Stimulated activated CD8-positive, alpha-beta memory T cell treated with anti-CD3 and anti-CD28 coated beads, Interleukin-4, amount 100 ng/mL, for 24 hours (primary cell): ENCODE data around the gene CD81.

Experiments used
- DNase-seq: peaks from one replicate; pipeline ENCODE4 v3.0.0-alpha.2; 2020; ENCODE audit warnings: low read depth

CD81 gene

DNA sequence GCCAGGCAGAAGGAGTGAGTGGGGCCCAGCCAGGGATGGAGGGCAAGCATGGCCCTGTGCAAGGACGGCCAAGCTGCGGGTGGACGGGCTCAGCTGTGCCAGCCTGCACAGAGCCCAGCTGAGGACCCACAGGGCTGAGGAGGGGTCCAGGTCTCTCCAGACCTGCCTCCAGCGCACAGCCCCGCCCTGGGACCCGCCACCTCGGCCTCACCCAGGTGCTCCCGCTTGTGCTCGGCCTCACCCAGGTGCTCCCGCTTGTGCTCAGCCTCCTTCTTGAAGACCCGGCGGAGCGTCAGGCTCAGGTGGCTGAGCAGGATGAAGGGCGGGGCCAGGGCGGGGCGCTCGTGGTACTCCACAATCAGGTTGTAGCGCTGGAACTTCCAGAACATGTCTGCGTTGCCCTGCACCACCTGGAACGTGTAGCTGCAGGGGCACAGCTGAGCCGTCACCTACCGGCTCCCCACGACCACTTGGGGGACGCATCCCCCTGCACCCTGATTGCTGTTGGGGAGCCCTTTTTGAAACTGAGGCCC, 29.8 kb downstream of the CD81 start:
- no peak for DNase-seq

DNA sequence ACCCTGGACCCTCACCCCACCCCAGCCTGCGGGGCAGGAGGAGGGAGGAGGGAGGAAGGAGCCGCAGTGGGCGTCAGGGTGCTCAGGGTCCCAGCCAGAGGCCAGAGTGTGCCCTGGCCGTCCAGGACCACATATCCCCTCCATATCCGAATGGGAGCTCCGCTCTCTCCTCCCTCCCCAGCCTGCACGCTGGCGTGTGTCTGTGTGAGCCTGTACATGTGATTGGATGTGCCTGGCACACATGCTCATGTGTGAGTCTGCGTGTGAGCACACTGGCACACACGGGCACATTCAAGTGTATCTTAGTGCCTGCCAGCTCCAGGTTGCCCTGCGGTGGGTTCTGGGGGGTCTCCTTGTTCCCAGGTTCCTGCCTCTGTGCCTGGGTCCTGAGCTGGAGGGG, 31.6 kb downstream of the CD81 start:
- DNase-seq = no peak

DNA sequence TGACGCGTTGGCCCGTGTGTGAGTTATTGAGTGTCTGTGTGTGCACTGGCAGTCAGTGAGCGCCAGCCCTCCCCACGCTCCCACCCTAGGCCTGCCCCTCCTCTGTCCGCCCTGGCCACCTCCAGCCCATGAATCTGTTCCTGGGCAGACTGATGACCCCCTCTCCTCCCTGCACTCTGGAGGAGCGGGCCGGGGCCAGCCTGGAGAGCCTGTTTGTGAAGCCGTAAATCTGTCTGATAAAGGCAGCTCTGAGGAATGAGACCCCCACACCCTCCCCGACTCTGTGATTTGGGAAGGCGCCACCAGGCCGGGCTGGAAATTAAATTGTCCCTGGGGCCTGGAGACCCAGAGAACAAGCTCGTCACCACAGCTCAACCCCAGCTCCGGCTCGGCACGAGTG, 32.0 kb downstream of the CD81 start:
- no peak for DNase-seq

DNA sequence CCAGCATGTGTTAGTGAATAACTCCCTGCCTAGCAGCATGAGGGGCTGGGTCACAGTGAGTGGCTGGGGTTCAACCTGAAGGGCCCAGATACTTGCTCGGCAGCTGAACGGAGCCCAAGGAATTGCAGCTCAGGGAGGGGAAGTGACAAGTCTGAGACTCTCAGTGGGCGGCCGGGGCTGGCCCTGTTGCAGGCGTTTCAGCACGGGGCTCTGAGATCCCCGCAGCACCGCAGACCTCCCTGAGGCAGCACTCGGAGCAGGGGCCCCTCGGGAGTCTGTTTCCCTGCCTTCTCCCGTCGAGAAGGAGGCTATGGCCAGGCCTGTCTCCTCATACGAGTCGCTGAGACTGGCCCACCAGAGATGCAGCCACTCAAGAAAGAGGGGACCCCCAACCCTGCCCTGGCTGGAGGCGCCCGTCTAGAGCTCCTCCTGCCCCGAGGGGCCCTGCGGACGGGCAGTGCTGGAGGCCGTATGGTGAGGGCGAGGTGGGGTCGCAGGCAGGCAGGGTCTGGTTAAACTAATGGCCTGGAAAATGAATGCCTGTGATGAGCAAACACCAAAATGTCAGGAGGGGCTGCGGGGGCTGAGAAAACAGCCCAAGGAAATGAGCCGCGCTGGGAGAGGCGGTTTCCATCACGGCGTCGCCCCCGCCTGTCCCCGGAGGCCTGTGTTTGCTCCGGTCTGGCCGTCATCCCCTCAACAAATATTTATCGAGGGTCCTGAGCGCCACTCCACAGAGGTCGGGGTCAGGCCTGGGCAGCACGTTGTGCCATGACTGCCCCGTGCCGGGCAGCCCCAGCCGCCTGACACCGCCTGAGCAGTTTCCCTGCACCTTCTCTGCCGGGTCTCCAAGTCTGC, 32.7 kb downstream of the CD81 start:
- DNase-seq = no peak

DNA sequence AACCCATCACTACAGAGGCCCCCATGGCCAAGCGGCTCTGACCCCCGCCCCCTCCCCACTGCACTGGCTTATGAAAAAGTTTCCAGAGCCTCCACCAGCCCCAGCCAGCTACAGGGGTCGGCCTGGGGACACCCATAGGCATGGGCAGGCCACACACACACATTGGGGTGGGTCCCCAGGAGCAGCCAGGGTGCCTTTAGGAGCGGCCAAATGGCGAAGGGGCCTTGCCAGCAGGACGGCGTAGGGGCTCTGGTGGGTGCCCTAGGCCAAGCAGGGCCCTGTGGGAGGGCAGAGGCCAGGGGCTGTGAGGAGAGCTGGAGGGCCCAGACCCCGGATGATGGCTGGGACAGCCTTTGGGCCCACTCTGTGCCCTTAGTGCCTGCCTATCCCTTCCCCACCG, 33.5 kb downstream of the CD81 start:
- no peak for DNase-seq

DNA sequence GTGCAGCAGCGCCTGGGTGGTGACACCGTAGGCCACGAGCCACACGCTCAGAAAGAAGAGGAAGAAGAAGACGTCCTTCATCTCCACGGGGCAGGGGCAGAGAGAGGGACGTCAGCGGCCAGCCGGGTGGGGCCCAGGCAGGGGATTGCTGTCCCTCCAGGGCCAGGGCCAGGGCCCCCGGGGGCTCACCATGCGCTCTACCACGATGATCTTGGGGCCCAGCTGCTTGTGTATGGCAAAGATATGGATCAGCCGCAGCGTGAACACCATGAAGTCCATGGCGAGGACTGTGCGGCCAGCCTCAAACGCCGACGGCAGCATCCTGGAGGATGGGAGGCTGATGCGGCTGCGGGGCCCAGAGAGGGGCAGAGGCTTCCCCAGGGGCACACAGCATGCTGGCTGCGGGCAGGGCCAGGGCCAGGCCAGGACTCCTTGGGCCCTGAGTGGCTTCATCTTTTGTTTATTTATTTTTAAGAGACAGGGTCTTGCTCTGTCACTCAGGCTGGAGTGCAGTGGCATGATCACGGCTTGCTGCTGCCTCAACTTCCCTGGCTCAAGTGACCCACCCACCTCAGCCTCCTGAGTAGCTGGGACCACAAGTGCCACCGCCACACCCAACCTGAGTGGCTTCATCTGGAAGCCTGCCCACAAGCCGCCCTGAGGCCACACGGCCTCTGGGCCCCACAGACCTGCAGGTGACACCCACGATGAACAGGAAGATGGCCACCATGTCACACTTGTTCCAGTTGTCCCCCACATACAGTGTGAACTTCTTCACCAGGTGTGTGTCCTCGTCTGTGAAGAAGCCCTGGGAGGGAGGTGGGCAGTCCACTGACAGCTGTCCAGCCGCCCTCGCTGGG, 34.6 kb downstream of the CD81 start:
- no peak for DNase-seq

DNA sequence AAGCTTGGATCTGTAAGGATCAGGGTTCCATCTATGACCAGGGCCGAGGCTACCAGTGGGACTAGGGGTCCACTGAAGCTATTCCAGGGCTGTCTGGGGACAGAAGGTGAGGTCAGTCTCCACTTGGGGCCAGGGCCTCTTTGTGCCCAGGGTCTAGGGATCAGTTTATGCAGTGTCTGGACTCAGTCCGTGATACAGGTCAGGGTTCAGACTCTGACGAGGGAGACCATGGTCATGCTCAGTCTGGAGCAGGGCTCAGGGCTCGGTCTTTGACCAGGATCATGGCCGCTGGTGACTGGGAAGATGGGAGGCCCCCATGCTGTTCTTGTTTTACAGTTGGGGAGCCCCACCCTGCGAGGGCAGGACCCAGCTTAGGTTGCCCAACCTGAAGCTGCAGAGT, 35.2 kb downstream of the CD81 start:
- no peak for DNase-seq

DNA sequence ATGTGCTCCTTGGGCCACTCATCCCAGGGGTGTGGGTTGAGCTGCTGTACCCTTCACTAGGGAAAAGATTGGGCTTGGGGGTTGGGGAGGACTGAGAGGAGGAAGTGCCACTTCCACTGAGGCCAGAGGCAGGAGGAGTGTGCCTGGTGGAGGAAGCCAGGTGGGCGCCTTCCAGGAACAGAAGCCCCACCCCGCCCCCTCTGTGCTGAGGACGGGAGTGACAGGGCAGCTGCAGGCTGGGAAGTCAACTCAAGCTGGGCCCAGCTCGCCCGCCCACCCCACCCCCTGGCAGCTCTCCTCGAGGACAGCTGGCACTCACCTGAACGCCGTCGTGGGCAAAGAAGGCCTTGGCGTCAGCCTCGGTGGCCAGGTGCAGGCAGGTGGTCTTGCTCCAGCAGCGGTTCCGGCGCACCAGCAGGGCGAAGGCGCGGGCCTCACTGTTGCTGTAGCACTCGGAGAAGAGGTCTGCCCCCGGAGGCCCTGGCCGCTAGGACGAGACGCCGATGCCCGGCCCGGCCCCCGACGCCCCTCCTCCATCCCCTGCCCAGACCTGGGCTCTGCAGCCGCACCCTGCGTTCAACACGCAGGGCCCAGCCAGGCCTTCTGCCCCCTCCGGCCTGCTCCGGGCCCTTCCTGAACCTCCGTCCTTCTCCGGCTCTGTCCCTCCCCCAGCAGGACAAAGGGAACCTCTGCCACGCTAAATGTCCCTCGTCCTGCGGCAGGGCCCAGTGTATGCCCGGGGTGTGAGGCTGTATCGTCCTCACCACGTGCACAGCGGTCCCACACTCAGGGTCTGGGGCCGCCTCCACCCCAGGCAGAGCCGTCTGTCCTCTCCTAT, 36.9 kb downstream of the CD81 start:
- no peak for DNase-seq

DNA sequence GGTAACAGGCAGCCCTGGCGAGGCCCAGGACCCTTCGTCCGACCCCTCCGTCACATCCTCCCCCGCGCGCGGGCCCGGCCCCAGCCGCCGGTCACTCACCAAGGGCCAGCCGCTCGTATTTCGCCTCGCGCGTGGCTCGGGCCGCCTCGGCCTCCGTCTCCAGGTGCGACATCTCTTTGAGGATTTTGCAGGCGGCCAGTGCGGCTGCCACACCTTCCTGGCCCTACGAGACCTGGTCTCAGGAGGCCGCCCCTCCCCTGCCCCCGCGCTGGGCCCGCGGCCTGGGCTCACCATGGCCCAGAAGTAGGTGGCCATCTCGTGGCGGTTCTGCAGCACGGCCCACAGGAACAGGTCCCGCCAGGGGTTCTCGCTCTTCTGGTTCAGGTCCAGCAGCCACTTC, 37.5 kb downstream of the CD81 start:
- no peak for DNase-seq

DNA sequence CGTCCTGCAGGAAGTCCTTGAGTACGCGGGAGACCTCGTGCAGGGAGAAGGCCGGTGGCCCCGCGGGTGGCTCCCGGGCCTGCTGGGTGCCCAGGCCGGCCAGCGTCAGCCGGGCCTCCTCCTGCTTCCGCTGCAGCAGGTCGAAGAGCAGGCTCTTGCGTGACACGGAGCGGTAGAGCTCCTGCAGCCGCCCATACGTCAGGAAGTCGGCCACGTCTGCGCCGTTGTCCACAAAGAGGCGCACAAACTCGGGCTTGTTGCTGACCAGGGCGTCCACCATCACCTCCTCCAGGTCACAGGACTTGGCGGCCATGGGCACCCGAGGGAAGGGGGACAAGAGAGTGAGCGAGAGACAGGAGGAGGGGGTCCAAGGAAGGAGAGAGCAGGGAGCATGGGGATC, 38.1 kb downstream of the CD81 start:
- no peak for DNase-seq

DNA sequence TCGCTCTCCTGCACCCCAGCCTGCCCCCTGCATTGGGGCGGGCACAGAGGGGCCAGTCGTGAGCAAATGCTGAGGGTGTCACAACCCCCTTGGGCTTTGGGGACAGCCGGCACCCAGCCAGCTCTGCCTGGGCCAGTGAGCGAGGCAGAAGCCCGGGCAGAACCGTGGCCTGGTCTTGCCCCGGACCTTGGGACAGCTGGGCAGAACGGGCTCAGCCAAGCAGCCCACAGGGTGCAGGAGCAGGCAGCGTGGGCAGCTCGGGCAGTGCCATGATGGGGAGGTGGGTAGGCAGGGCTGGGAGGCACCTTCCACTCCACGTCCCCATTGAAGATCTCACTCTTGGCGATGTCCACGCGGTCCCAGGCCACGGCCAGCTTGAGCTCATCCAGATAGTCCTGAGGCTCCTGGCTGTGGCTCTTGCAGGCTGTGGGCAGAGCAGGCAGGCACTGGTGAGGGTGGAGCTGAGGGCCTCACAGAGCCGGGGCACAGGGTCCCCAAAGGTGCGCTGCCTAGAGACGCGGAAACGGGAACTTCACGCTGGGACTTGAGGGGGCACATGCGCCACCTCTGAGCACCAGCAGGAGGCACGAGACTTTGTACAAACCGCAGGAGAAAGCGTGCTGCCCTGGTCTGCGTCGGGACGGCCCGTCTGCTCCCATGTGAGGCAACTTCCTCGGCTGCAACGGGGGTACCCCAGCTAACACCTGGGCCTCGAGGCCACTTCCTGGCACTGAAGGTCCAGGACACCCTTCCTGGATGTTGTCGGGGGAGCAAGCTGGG, 38.7 kb downstream of the CD81 start:
- no peak for DNase-seq

DNA sequence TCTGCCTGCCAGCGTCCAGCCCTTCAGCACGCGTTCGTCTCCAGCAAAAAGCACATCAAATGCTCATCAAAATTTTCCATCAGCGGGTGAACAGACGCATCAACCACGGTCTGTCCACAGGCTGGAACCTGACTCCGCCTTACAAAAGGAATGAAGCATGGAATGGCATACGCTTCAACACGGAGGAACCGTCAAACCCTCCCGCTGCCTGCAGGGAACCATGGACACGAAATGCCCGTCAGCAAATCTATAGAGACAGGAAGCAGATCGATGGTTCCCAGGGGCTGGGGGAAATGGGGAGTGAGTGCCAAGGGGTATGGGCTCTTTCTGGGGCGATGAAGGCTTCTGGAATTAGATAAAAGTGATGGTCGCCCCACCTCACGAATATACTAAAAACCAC, 39.7 kb downstream of the CD81 start:
- no peak for DNase-seq

DNA sequence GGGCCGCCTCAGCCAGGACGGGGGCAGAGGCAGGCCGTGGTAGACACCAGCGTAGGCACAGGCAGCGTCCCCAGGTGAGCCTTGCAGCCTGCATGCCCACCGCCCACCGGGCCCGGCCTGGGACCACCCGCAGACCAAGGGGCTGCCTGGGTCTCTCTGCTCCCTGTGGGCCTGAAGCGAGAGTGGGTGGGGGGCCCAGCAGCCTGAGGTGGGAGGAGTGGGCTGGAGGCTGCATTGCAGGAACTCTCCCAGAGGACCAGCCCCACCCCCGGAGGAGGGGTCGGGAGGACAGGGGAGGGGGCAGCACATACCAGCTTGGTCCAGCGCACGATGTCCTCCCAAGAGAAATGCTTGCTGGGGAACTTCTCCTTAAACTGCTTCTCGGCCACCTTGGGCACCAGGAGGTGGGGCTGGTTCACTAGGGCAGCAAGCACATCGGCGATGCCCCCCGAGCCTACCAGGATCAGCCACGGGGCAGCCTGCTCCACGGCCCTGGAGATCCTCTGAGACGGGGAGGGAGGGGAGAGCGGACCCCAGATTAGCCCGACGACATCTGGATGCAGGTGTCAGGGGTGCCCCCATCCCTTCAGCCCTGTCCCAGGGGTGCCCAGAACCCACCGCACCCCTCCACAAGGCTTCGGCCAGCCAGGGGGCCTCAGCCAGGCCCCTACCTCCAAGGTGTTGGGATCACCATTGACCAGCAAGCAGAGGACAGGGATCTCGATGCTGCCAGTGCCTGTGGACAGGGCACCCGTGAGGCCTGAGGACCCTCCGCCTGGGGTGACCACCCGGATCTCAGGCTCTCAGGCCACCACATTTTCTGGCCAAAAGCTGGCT, 41.0 kb downstream of the CD81 start:
- no peak for DNase-seq

DNA sequence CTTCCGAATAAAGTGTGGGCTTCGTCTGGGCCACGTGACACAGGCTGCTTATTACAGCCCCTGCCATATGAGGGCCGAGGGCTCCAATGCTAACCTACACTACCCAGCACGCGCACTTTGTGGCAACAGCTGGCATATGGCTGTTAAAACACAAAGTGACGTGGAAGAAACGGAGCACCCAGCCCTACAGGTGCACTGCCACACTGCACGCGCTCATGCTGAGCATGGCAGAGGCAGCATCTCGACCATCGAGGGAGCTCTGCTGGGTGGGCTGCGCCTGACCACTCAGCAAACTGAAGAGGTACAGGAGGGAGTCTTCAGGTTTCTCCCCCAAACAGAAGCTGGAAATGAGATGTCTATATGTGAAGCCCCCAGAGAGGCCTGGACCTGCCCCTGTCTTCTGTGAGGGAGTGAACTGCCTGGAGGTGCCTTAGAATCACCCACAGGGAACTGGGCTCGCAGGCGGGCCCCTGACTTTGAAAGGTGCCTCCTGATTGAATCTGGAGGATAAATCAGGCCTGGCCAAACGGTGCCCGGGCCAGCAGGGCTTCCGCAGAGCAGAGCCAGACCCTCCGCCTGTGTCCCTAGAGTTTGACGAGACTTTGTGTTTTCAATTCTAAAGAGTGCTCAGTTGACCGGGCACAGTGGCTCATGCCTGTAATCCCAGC, 41.7 kb downstream of the CD81 start:
- no peak for DNase-seq

DNA sequence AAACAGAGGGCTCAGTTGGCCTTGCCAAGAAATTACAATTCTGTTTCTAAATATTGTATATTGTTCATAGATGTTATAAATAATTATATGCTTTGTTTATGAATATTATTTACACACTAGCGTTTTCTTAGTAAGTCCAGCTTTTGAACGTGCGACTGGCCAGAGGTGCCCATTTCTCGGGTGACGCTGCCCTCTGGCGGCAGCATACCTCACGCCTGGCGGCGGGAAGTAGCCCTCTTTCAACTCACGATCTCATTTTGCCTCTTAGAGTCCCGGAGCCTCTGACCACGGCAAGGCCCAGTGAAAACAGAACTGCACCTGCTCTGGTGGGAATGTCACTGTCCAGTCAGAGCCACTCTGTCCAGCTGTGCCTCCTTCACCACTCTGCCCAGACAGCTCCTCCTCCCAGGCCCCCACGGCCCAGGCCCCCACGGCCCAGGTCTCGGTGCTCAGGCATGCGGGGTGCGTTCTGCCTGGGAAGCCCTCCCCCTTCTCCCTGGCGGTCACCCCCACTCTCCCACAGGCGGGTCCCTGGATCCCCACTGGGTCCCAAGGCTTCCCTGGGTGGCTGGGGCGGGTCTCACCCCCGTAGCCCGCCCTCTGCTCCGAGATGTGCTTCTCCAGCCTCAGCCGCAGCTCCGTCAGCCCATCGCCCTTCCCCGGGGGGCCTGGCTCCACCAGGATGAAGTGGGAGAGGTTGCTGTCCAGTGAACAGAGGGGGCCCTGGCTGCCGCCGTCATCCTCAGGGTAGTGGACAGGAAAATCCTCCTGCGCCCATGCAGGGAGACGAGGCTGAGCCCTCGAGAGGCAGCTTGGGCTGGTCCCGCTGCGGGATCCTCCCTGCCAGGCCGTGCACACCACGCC, 42.8 kb downstream of the CD81 start:
- peak; percentile 40 for DNase-seq

DNA sequence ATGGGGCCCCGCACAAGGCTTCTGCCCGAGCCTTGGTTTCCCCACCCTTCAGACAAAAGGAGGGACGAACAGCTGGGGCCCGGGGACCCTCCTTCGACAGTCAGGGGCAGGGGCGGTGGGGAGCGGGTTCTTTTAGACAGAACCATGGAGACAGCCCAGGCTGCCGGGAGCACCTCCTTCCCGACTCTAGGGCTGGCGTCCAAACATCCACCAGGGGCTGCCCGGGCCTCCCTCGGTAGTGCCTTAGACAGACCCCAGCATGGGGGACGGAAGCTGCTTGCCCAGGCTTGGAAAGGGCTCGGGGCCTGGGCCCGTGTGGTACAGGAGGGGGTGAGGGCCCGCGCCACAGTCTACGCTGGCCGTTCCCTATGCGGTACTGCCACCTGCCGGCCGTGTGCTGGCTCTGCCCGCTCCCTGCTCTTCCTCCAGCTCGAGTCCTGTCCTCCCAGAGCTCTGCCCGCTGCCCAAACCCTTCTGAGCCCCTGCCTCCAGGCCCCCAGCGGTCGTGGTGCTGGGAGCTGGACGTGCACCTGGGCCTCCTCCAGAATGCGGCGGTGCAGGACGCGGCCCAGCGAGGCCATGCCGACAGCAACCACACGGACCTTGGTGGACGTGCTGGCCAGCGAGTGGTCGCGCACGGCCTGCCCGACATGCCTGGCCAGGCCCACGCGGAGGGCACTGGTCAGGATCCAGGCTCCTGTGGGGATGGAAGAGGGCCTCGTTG, 43.6 kb downstream of the CD81 start:
- DNase-seq = peak; percentile 57

DNA sequence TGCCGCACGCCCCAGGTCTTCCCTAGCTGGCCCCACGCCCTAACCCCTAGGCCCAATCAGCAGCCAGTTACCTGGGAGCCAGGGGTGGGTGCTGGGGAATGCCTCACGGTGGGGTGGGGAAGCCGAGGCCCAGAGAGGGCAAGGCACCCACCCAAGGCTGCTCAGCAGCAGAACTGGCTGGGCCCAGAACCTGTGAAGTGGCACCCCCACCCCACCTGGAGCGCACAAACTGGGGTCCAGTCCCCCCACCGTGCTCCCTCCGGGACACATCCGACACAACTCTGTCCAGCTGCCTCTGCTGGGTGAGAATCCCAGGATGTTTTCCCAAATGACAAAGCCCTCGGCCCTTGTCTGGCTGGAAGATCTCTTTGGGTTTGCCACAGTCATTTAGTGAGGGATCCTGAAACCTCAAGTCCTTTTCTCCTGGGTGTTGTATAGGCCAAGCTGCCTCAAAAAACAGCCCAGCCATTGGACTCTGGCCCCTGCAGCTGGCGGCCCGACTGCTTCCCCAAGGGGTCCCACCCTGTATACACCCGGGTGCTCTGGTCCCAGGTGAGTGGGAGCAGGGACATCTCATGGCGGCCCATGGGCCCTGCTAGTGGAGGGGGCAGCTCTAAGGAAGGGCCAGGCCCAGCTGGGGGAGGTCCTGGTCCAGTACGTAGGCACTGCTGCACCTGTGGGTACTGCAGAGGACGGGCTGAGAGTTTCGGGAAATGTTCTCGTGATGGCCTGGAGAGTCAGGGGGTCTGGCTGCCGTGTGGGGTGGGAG, 44.3 kb downstream of the CD81 start:
- DNase-seq = no peak
